ENCODE data around the gene PEAK3. TPM values are rescaled to one million over a fixed set of nuclear protein-coding genes. Genes with fewer than 3 reads are reported as not detected.

PEAK3 gene
- polyA plus RNA-seq, 1 of the 3 experiments (the other 2 are of a cell fraction): not detected

DNA sequence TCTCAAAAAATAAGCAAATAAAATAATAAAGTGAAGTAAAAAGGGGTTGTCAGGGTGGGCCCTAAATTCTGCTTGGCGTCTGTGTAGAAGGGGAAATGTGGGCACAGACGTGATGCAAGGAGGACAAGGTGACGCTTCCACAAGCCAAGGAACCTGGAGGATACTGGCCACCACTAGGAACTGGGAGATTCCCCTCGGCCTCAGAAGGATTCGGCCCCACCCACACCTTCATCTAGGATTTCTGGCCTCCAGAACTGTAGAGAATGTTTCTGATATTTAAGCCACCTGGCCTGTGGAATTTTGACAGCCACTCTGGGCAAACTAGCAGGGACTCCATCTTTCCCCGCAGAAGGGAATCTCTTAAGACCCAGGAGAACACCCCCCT is 47.0 kb downstream of the PEAK3 start:
- Histone ChIP-seq H3K9me2 (no peaks in the 10 kb centered on the region), H3K36me3 (replicated peaks in 1 of 2; ENCODE audit: control insufficient read depth in 1 of 2, insufficient read depth in 2 of 2, low read length in 1 of 2) (peaks cover 16 to 20% of the 10 kb centered on the region in 2 experiments), H3K27ac (ENCODE audit: low read depth in 2 of 2, low read length in 1 of 2) (peak overlapping the region; percentile 68 to 93; a peak in 2 of 4 replicates), H3K4me3 (ENCODE audit: low read depth in 2 of 2, low read length in 1 of 2) (peak overlapping the region; percentile 76 to 89), H3K4me1 (ENCODE audit: control insufficient read depth in 1 of 2, insufficient read depth in 2 of 2, low read depth in 1 of 2, low read length in 1 of 2) (peaks cover 12 to 37% of the 10 kb centered on the region in 2 experiments; a peak in 3 of 4 replicates), H2AFZ (ENCODE audit: low read depth) (no peak overlapping the region), H3K4me2 (peak overlapping the region; percentile 98), H4K20me1 (ENCODE audit: insufficient read depth) (peaks cover 42% of the 10 kb centered on the region), H3K9ac (peak overlapping the region; percentile 95), H3F3A (replicated peaks; ENCODE audit: insufficient read depth) (peaks cover 38% of the 10 kb centered on the region), H3K27me3 (ENCODE audit: insufficient read depth) (no peaks in the 10 kb centered on the region), H3K79me2 (ENCODE audit: insufficient read depth) (peaks cover 78% of the 10 kb centered on the region), H3K9me3 (no peaks in the 10 kb centered on the region)
- no peak for DNase-seq
- POLR2A ChIA-PET: interaction anchor here (1.2 to 1.6 kb wide), 2 partner anchors 35 to 81 kb away, joined by 3 to 7 read pairs; no protein-coding TSS in a partner anchor
- CTCF ChIA-PET: interaction anchor here (0.7 to 8.9 kb wide), 9 partner anchors 9 to 81 kb away, joined by 3 to 116 read pairs (median 8); no protein-coding TSS in a partner anchor
- TF ChIP-seq RCOR1 (IDR thresholded peaks at IDR 0.05; ENCODE audit: low read length) (no peak), RXRA (IDR thresholded peaks at IDR 0.05; ENCODE audit: borderline replicate concordance, low read depth) (no peak), FOXJ3 (CRISPR knock-in tag; IDR thresholded peaks at IDR 0.05) (no peak), JUND (IDR thresholded peaks at IDR 0.05) (no peak), NRF1 (IDR thresholded peaks at IDR 0.05; ENCODE audit: low read depth, low read length) (no peak), MEF2A (IDR thresholded peaks at IDR 0.05; ENCODE audit: borderline replicate concordance, low read depth) (no peak), FOSL2 (IDR thresholded peaks at IDR 0.05; ENCODE audit: borderline replicate concordance, low read depth) (no peak), NFIC (IDR thresholded peaks at IDR 0.05; ENCODE audit: borderline replicate concordance) (no peak)
- TF ChIP-seq, protein P1, sequence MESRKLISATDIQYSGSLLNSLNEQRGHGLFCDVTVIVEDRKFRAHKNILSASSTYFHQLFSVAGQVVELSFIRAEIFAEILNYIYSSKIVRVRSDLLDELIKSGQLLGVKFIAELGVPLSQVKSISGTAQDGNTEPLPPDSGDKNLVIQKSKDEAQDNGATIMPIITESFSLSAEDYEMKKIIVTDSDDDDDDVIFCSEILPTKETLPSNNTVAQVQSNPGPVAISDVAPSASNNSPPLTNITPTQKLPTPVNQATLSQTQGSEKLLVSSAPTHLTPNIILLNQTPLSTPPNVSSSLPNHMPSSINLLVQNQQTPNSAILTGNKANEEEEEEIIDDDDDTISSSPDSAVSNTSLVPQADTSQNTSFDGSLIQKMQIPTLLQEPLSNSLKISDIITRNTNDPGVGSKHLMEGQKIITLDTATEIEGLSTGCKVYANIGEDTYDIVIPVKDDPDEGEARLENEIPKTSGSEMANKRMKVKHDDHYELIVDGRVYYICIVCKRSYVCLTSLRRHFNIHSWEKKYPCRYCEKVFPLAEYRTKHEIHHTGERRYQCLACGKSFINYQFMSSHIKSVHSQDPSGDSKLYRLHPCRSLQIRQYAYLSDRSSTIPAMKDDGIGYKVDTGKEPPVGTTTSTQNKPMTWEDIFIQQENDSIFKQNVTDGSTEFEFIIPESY (IDR thresholded peaks at IDR 0.05; ENCODE audit: borderline replicate concordance, low read depth): no peak
- TF ChIP-seq, protein P2, sequence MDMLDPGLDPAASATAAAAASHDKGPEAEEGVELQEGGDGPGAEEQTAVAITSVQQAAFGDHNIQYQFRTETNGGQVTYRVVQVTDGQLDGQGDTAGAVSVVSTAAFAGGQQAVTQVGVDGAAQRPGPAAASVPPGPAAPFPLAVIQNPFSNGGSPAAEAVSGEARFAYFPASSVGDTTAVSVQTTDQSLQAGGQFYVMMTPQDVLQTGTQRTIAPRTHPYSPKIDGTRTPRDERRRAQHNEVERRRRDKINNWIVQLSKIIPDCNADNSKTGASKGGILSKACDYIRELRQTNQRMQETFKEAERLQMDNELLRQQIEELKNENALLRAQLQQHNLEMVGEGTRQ (IDR thresholded peaks at IDR 0.05; ENCODE audit: borderline replicate concordance, low read depth, low read length): no peak
- TF ChIP-seq, protein P3, sequence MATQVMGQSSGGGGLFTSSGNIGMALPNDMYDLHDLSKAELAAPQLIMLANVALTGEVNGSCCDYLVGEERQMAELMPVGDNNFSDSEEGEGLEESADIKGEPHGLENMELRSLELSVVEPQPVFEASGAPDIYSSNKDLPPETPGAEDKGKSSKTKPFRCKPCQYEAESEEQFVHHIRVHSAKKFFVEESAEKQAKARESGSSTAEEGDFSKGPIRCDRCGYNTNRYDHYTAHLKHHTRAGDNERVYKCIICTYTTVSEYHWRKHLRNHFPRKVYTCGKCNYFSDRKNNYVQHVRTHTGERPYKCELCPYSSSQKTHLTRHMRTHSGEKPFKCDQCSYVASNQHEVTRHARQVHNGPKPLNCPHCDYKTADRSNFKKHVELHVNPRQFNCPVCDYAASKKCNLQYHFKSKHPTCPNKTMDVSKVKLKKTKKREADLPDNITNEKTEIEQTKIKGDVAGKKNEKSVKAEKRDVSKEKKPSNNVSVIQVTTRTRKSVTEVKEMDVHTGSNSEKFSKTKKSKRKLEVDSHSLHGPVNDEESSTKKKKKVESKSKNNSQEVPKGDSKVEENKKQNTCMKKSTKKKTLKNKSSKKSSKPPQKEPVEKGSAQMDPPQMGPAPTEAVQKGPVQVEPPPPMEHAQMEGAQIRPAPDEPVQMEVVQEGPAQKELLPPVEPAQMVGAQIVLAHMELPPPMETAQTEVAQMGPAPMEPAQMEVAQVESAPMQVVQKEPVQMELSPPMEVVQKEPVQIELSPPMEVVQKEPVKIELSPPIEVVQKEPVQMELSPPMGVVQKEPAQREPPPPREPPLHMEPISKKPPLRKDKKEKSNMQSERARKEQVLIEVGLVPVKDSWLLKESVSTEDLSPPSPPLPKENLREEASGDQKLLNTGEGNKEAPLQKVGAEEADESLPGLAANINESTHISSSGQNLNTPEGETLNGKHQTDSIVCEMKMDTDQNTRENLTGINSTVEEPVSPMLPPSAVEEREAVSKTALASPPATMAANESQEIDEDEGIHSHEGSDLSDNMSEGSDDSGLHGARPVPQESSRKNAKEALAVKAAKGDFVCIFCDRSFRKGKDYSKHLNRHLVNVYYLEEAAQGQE (IDR thresholded peaks at IDR 0.05; ENCODE audit: low read depth, low read length): no peak
- 58% methylated on average over 4 of the region's 6 CpGs for WGBS (ENCODE audit: low lambda C conversion rate)

All from SK-N-SH (cell line).